NAMALWA (cell line): ENCODE data around the gene PTGDS.

Source experiments
- DNase-seq: peaks from one replicate; pipeline ENCODE4 v3.0.0-alpha.2; 2015; ENCODE audit warnings: low spot score

Gene PTGDS

GRCh38 chr9:136974817-136975535 lies 2.3 kb upstream of the PTGDS start:
- no peak for DNase-seq

GRCh38 chr9:136975644-136976043 lies 1.7 kb upstream of the PTGDS start:
- DNase-seq, result peak; percentile 51

- DNase-seq, result no peak
Observed at GRCh38 chr9:136977649-136978072, 357 bp downstream of the PTGDS start.

- DNase-seq, result peak; percentile 55
Observed at GRCh38 chr9:136978073-136978864, 965 bp downstream of the PTGDS start.

GRCh38 chr9:136978865-136979544 lies 1.7 kb downstream of the PTGDS start:
- DNase-seq, result no peak

- no peak for DNase-seq
Observed at GRCh38 chr9:136979769-136980587, 2.7 kb downstream of the PTGDS start.

- no peak for DNase-seq
Observed at GRCh38 chr9:136980669-136981478, 3.6 kb downstream of the PTGDS start.

GRCh38 chr9:136981588-136982231 lies 4.4 kb downstream of the PTGDS start:
- no peak for DNase-seq

- no peak for DNase-seq
Observed at GRCh38 chr9:136982232-136983051, 5.1 kb downstream of the PTGDS start, which contains the start of gene LCNL1. Gene LCNL1, plus strand, starts transcription at chr9:136982993. Its CDS starts 594 bp downstream, at chr9:136983587.

- no peak for DNase-seq
Observed at GRCh38 chr9:136983167-136983566, 5.9 kb downstream of the PTGDS start.

- no peak for DNase-seq
Observed at GRCh38 chr9:136983656-136984314, 6.5 kb downstream of the PTGDS start.

GRCh38 chr9:136984464-136985026 lies 7.2 kb downstream of the PTGDS start:
- no peak for DNase-seq

- no peak for DNase-seq
Observed at GRCh38 chr9:136985027-136985602, 7.8 kb downstream of the PTGDS start.

- DNase-seq, result no peak
Observed at GRCh38 chr9:136985853-136986252, 8.5 kb downstream of the PTGDS start.

GRCh38 chr9:136988872-136989271 lies 11.6 kb downstream of the PTGDS start:
- no peak for DNase-seq

- no peak for DNase-seq
Observed at GRCh38 chr9:136990242-136990911, 13.1 kb downstream of the PTGDS start.

- DNase-seq, result peak; percentile 95
Observed at GRCh38 chr9:136991993-136992818, 14.9 kb downstream of the PTGDS start, which contains the start of gene PAXX. Gene PAXX, plus strand, starts transcription at chr9:136992422. Its CDS starts 22 bp downstream, at chr9:136992444.
